Measurements from ENCODE around the gene GLMP. TPM values are rescaled to one million over a fixed set of nuclear protein-coding genes. Genes with fewer than 3 reads are reported as not detected.

The GLMP gene
- polyA plus RNA-seq, 1 donor (not counting 4 experiments of a cell fraction or from before 2014, with no cell fraction given): 12.5 TPM

GRCh38 chr1:156247460-156248322 lies 47.8 kb downstream of the GLMP start, which contains the start of gene PAQR6:
TSS of gene PAQR6 (minus strand) at chr1:156248056. CDS start at chr1:156246731, 1,325 bp downstream.
- Histone ChIP-seq H4K20me1 (ENCODE audit: control insufficient read depth, extremely low read depth, insufficient read depth, low read length) (no peaks in the 10 kb centered on the region), H3K9ac (ENCODE audit: control insufficient read depth, extremely low read depth, insufficient read depth, low read length) (no peak within 1 kb of the TSS), H3K4me3 (ENCODE audit: control insufficient read depth in 2 of 3, extremely low read depth in 1 of 3, insufficient read depth in 2 of 3, low read depth in 1 of 3, low read length in 3 of 3) (no peak within 1 kb of the TSS), H3K9me3 (ENCODE audit: control insufficient read depth, low read depth, low read length) (no peaks in the 10 kb centered on the region), H3K27me3 (ENCODE audit: control insufficient read depth, extremely low read depth, insufficient read depth, low read length) (peaks cover 13% of the 10 kb centered on the region), H3K4me2 (ENCODE audit: control insufficient read depth, extremely low read depth, insufficient read depth, low read depth, low read length) (peak within 1 kb of the TSS; percentile 41), H3K4me1 (ENCODE audit: control insufficient read depth, extremely low read depth, insufficient read depth, low read length) (peaks cover 25% of the 10 kb centered on the region), H2AFZ (ENCODE audit: control insufficient read depth, low read length) (no peak within 1 kb of the TSS), H3K27ac (ENCODE audit: control insufficient read depth, insufficient read depth, low read length) (no peak within 1 kb of the TSS), H3K79me2 (ENCODE audit: control insufficient read depth, insufficient read depth, low read length) (no peaks in the 10 kb centered on the region), H3K36me3 (ENCODE audit: control insufficient read depth in 2 of 2, extremely low read depth in 1 of 2, insufficient read depth in 2 of 2, low read length in 2 of 2) (peaks cover 15 to 29% of the 10 kb centered on the region in 2 experiments), H3K9me1 (ENCODE audit: control insufficient read depth, extremely low read depth, insufficient read depth, low read length) (no peaks in the 10 kb centered on the region)
- dilution Hi-C loops (cut with MboI; ENCODE audit: extremely low pct_ligation_motif_present, low sequenced_read_pairs): no loop called here
- DNase-seq (ENCODE audit: low read depth, low spot score) (no peak), FAIRE-seq (no peak)
- TF ChIP-seq CTCF (optimal IDR thresholded peaks at IDR 0.05 in 1 of 3, IDR thresholded peaks at IDR 0.05 in 1 of 3, conservative IDR thresholded peaks at IDR 0.05 in 1 of 3; ENCODE audit: extremely low read depth in 1 of 3, insufficient read depth in 2 of 3, low read length in 3 of 3) (no peak), EZH2 (IDR thresholded peaks at IDR 0.05; ENCODE audit: low read length) (no peak)

GRCh38 chr1:156246781-156247459 lies 48.6 kb downstream of the GLMP start:
- H3K9ac ChIP-seq (ENCODE audit: control insufficient read depth, extremely low read depth, insufficient read depth, low read length): no peak overlapping the region
- no peak overlapping the region for H3K27ac ChIP-seq (ENCODE audit: control insufficient read depth, insufficient read depth, low read length)
- peak; percentile 32 for FAIRE-seq
- H4K20me1 ChIP-seq (ENCODE audit: control insufficient read depth, extremely low read depth, insufficient read depth, low read length): no peaks in the 10 kb centered on the region
- H3K4me1 ChIP-seq (ENCODE audit: control insufficient read depth, extremely low read depth, insufficient read depth, low read length): peaks cover 27% of the 10 kb centered on the region
- no peak overlapping the region for H2AFZ ChIP-seq (ENCODE audit: control insufficient read depth, low read length)
- H3K4me3 ChIP-seq (ENCODE audit: control insufficient read depth in 2 of 3, extremely low read depth in 1 of 3, insufficient read depth in 2 of 3, low read depth in 1 of 3, low read length in 3 of 3): no peak overlapping the region
- TF ChIP-seq EZH2 (IDR thresholded peaks at IDR 0.05; ENCODE audit: low read length) (no peak), CTCF (optimal IDR thresholded peaks at IDR 0.05 in 1 of 3, IDR thresholded peaks at IDR 0.05 in 1 of 3, conservative IDR thresholded peaks at IDR 0.05 in 1 of 3; ENCODE audit: extremely low read depth in 1 of 3, insufficient read depth in 2 of 3, low read length in 3 of 3) (no peak)
- H3K36me3 ChIP-seq (ENCODE audit: control insufficient read depth in 2 of 2, extremely low read depth in 1 of 2, insufficient read depth in 2 of 2, low read length in 2 of 2): peaks cover 14 to 23% of the 10 kb centered on the region in 2 experiments
- DNase-seq (ENCODE audit: low read depth, low spot score): no peak
- H3K27me3 ChIP-seq (ENCODE audit: control insufficient read depth, extremely low read depth, insufficient read depth, low read length): peaks cover 13% of the 10 kb centered on the region
- no peaks in the 10 kb centered on the region for H3K9me1 ChIP-seq (ENCODE audit: control insufficient read depth, extremely low read depth, insufficient read depth, low read length)
- dilution Hi-C loops (cut with MboI; ENCODE audit: extremely low pct_ligation_motif_present, low sequenced_read_pairs): no loop called here
- peak overlapping the region; percentile 41 for H3K4me2 ChIP-seq (ENCODE audit: control insufficient read depth, extremely low read depth, insufficient read depth, low read depth, low read length)
- H3K9me3 ChIP-seq (ENCODE audit: control insufficient read depth, low read depth, low read length): no peaks in the 10 kb centered on the region
- H3K79me2 ChIP-seq (ENCODE audit: control insufficient read depth, insufficient read depth, low read length): no peaks in the 10 kb centered on the region
